ENCODE data around the gene VPS37C. TPM values are rescaled to one million over a fixed set of nuclear protein-coding genes. Genes with fewer than 3 reads are reported as not detected.

The VPS37C gene
- polyA plus RNA-seq, 6 donors from 2014 or later: 1.0 to 4.6 (median 2.4) TPM

- Mint-ChIP-seq H3K9me3 (no peaks in the 10 kb centered on the region), H3K27ac (peak overlapping the region in 1 of 6 donors; percentile 17), H3K4me1 (peaks cover 33 to 47% (median 42%) of the 10 kb centered on the region in 3 donors), H3K4me3 (no peak overlapping the region), H3K27me3 (no peaks in the 10 kb centered on the region), H3K36me3 (no peaks in the 10 kb centered on the region)
- ATAC-seq (ENCODE audit: low read depth in 2 of 2) (no peak), DNase-seq (no peak)
These were observed 13.2 kb downstream of the VPS37C start for GRCh38 chr11:61147791-61148620.

GRCh38 chr11:61147271-61147670 is 14.0 kb downstream of the VPS37C start:
- no peaks in the 10 kb centered on the region for H3K9me3 Mint-ChIP-seq
- ATAC-seq (ENCODE audit: low read depth in 2 of 2) (no peak), DNase-seq (no peak)
- no peaks in the 10 kb centered on the region for H3K36me3 Mint-ChIP-seq
- H3K27ac Mint-ChIP-seq: peak overlapping the region in 3 of 6 donors; percentile 29 to 85 (median 75)
- H3K4me3 Mint-ChIP-seq: no peak overlapping the region
- H3K27me3 Mint-ChIP-seq: no peaks in the 10 kb centered on the region
- peaks cover 30 to 44% (median 38%) of the 10 kb centered on the region in 3 donors for H3K4me1 Mint-ChIP-seq

DNA sequence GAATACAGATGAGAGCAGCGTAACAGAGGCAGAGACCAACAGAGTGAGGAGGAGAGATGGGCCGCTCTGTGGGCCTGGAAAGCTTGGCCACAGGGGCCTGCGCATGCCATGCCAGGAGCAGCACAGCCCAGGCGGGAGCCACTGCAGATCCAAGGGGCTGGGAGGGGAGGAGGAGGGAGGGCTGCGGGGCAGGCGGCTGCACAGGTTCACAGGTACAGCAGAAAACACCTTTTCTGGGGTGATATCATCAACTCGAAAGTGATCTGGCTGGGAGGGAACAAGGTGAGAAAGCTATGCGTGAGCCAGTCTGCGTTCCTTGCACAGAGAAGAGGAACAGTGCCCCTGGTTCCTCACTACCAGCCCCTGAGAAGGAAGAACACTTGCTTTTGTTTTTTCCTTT is 14.8 kb downstream of the VPS37C start:
- Mint-ChIP-seq H3K9me3 (no peaks in the 10 kb centered on the region), H3K4me1 (peaks cover 38 to 52% (median 47%) of the 10 kb centered on the region in 3 donors), H3K27ac (peak overlapping the region in 5 of 6 donors; percentile 10 to 82 (median 75)), H3K4me3 (peak overlapping the region in 1 of 8 donors; percentile 1), H3K36me3 (no peaks in the 10 kb centered on the region), H3K27me3 (no peaks in the 10 kb centered on the region)
- no peak for DNase-seq
- ATAC-seq (ENCODE audit: low read depth in 2 of 2): peak in 1 of 2 donors; percentile 40

GRCh38 chr11:61145228-61146005 is 15.8 kb downstream of the VPS37C start:
- no peak for ATAC-seq (ENCODE audit: low read depth in 2 of 2)
- Mint-ChIP-seq H3K27me3 (no peaks in the 10 kb centered on the region), H3K27ac (peak overlapping the region in 2 of 6 donors; percentile 73 to 94)

DNA sequence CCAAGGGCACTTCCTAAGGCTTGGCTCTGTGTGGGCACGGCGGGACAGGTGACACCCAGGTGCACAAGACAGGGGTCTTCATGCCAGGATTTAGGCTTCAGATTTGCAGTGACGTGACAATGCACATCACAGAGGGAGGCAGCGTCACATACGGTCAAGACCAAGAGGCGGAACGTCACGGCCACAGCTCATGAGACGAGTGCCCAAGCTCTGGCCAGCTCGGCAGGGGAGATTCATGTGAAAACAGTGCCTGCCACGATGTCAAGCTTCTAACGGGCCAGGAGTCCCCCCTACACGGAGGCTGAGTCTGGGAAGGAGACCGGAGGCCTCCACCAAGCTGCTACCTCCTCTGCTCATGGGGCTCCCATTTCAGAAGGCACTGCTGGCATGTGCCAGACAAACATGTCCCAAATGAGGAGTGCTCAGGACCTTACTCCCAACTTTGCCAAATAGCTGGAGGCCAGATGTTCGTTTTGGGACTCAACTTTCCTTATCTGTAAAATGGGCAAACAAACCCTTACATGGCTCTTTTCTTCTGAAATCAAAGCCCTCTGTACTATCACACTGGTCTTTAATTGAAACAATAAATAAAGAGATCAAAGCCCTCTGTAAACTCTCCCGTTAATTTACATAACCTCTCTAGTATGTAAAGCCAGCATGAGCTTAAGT is 16.6 kb downstream of the VPS37C start:
- Mint-ChIP-seq H3K27me3 (no peaks in the 10 kb centered on the region), H3K36me3 (no peaks in the 10 kb centered on the region), H3K4me1 (peaks cover 31 to 56% (median 55%) of the 10 kb centered on the region in 3 donors), H3K9me3 (no peaks in the 10 kb centered on the region), H3K4me3 (no peak overlapping the region), H3K27ac (no peak overlapping the region)
- ATAC-seq (ENCODE audit: low read depth in 2 of 2) (no peak), DNase-seq (no peak)

More at GRCh38 chr11:61145228-61146005, 15.8 kb downstream of the VPS37C start:
- no peak for DNase-seq
- H3K4me1 Mint-ChIP-seq: peaks cover 37 to 55% (median 52%) of the 10 kb centered on the region in 3 donors
- peak overlapping the region in 2 of 8 donors; percentile 42 to 56 for H3K4me3 Mint-ChIP-seq
- H3K36me3 Mint-ChIP-seq: no peaks in the 10 kb centered on the region
- H3K9me3 Mint-ChIP-seq: no peaks in the 10 kb centered on the region

DNA sequence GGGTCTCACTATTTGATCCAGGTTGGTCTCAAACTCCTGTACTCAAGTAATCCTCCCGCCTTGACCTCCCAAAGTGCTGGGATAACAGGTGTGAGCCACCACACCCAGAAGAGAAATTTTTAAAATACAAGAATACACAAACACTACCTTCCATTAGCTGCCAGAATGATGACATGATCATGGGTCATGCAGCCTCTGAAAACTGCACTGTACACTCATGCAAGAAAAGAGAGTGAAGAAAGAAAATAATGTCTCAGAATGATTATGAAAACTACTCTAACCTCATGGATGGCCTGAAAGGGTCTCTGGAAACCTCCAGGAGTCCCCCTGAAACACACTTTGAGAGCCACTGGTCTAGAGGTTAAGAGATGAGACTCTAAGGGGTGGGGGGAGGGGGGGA is 18.8 kb downstream of the VPS37C start:
- H3K36me3 Mint-ChIP-seq: peaks cover 6 to 7% of the 10 kb centered on the region in 2 donors
- no peaks in the 10 kb centered on the region for H3K27me3 Mint-ChIP-seq
- DNase-seq: no peak
- no peaks in the 10 kb centered on the region for H3K9me3 Mint-ChIP-seq
- no peak for ATAC-seq (ENCODE audit: low read depth in 2 of 2)
- H3K4me3 Mint-ChIP-seq: peak overlapping the region in 1 of 8 donors; percentile 11
- H3K4me1 Mint-ChIP-seq: peaks cover 39 to 56% (median 54%) of the 10 kb centered on the region in 3 donors
- peak overlapping the region in 3 of 6 donors; percentile 43 to 74 (median 69) for H3K27ac Mint-ChIP-seq

DNA sequence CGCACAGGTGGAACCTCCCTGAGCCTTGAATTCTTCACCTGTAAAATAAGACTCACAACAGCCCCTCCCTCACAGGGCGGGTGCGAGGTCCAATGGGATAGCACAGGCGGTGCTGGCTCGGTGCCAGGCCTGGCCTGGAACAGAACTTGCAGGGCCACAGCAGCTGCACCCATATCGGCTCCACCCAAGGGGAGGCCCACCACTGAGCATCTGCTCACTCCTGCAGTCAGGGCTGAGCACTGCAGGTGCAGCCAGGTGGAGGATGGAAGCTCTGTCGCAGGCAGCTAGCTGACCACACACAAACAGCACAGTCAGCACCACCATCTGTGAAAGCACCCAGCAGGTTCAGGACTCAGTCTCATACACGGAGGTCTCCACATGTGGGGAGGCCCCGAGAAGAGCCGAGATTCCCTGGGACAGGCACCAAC is 19.6 kb downstream of the VPS37C start:
- DNase-seq (no peak), ATAC-seq (ENCODE audit: low read depth in 2 of 2) (peak; percentile 73 to 76)
- H3K36me3 Mint-ChIP-seq: peaks cover 13 to 14% of the 10 kb centered on the region in 2 donors
- no peaks in the 10 kb centered on the region for H3K9me3 Mint-ChIP-seq
- H3K4me3 Mint-ChIP-seq: no peak overlapping the region
- H3K27me3 Mint-ChIP-seq: no peaks in the 10 kb centered on the region
- no peak overlapping the region for H3K27ac Mint-ChIP-seq
- H3K4me1 Mint-ChIP-seq: peaks cover 31 to 48% (median 45%) of the 10 kb centered on the region in 3 donors

DNA sequence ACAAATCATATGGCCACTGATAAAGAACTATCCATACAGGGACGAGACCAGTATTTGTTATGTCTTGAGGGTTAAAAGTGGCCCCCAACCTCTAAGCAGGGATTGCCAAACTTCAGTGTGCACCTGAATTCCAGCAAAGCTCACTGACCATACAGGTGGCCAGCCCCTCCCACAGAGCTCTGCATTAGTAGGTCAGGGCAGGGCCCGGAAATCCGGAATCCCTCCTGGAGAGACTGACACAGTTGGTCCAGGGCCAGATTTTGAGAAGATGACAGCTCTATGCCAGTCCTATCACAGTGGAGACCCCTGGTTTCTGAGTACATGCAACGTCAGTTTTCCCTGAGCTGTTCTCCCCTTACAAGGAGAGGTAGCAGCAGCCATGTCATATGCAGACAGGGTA is 20.8 kb downstream of the VPS37C start:
- Mint-ChIP-seq H3K27ac (peak overlapping the region in 2 of 6 donors; percentile 44 to 92), H3K4me3 (no peak overlapping the region), H3K4me1 (peaks cover 25 to 40% (median 35%) of the 10 kb centered on the region in 3 donors), H3K9me3 (no peaks in the 10 kb centered on the region), H3K27me3 (no peaks in the 10 kb centered on the region), H3K36me3 (peaks cover 14 to 17% of the 10 kb centered on the region in 2 donors)
- ATAC-seq (ENCODE audit: low read depth in 2 of 2) (no peak), DNase-seq (no peak)

- H3K27ac Mint-ChIP-seq: peak overlapping the region in 1 of 6 donors; percentile 40
- peak in 1 of 2 donors; percentile 33 for ATAC-seq (ENCODE audit: low read depth in 2 of 2)
- no peak for DNase-seq
- no peaks in the 10 kb centered on the region for H3K9me3 Mint-ChIP-seq
- H3K4me3 Mint-ChIP-seq: peak overlapping the region in 2 of 8 donors; percentile 6 to 27
- H3K36me3 Mint-ChIP-seq: peaks cover 14 to 17% of the 10 kb centered on the region in 2 donors
- H3K4me1 Mint-ChIP-seq: peaks cover 25 to 40% (median 35%) of the 10 kb centered on the region in 3 donors
- H3K27me3 Mint-ChIP-seq: no peaks in the 10 kb centered on the region
These were observed 21.8 kb downstream of the VPS37C start for GRCh38 chr11:61139387-61139786.

GRCh38 chr11:61138935-61139334 is 22.3 kb downstream of the VPS37C start:
- Mint-ChIP-seq H3K4me1 (peaks cover 25 to 40% (median 35%) of the 10 kb centered on the region in 3 donors), H3K27me3 (no peaks in the 10 kb centered on the region), H3K9me3 (no peaks in the 10 kb centered on the region), H3K27ac (peak overlapping the region in 1 of 6 donors; percentile 40), H3K4me3 (peak overlapping the region in 2 of 8 donors; percentile 21 to 27), H3K36me3 (peaks cover 14 to 17% of the 10 kb centered on the region in 2 donors)
- ATAC-seq (ENCODE audit: low read depth in 2 of 2) (peak in 1 of 2 donors; percentile 32), DNase-seq (no peak)

DNA sequence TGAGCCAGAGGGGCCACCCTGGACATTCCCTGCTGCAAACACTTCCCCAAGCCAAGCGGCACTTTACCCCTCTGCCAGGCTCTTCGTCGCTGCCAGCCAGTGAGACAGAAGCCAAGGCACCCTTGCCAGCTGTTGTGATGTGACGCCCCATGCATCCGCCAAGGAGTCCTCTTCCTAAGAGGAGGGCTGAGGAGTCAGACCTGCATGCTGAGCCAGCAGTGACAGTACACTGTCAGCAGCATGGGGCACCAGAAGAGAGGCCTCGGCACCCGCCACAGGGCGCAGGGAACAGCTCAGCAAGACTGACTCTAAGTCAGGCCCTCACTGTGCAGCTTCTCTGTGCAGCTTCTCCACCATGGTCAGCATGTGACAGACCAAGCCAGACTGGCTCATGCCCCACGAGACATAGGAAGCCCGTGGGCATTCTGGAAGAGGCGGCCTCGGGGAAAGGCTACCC is 26.4 kb downstream of the VPS37C start:
- Mint-ChIP-seq H3K36me3 (peaks cover 14 to 17% of the 10 kb centered on the region in 2 donors), H3K4me1 (peaks cover 17 to 20% (median 18%) of the 10 kb centered on the region in 3 donors), H3K27ac (peak overlapping the region in 3 of 6 donors; percentile 2 to 76 (median 9)), H3K4me3 (peak overlapping the region in 1 of 8 donors; percentile 35), H3K27me3 (no peaks in the 10 kb centered on the region), H3K9me3 (no peaks in the 10 kb centered on the region)
- ATAC-seq (ENCODE audit: low read depth in 2 of 2) (no peak), DNase-seq (no peak)

DNA sequence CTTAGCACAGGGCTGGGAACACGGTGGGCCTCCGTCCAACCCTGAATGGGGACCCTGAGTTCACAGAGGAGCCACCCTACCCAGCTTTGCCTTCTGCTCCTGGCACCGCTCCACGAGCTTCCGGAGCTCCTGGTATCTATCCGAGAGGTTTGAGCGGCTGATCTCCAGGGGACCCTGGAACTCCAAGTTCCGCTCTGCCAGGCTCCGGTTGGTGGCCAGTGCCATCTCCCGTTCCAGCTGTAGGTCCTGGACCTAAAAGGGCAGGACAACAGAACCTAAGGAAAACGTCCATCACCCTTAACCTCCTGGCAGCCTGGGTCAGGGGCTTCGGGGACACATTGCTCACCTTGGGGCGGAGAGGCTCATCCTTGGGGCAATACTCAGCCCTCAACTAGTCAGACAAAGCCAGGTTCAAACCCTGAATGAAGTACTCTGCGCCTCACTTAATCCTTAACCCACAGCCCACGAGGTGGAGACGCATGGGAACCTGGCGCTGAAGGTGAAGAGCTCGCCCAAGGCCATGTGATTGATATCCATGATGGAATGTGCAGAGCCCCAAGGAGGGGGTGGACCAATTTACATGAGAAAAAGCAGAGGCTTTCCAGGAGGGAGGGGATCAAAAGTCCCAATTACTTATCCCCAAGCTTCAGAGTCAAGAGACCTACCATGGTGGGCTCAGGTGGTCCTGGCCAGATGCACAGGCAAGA is 27.1 kb downstream of the VPS37C start:
- H3K27ac Mint-ChIP-seq: peak overlapping the region in 1 of 6 donors; percentile 9
- H3K9me3 Mint-ChIP-seq: no peaks in the 10 kb centered on the region
- H3K27me3 Mint-ChIP-seq: no peaks in the 10 kb centered on the region
- peaks cover 15 to 16% (median 16%) of the 10 kb centered on the region in 3 donors for H3K4me1 Mint-ChIP-seq
- DNase-seq (no peak), ATAC-seq (ENCODE audit: low read depth in 2 of 2) (no peak)
- H3K36me3 Mint-ChIP-seq: peaks cover 14 to 17% of the 10 kb centered on the region in 2 donors
- no peak overlapping the region for H3K4me3 Mint-ChIP-seq

Data from naive B cell (primary cell).